Endothelial cell of umbilical vein (primary cell): ENCODE measurements around the gene SLC22A17. TPM values are rescaled to one million over a fixed set of nuclear protein-coding genes. Genes with fewer than 3 reads are reported as not detected.

Source experiments
- BruUV-seq: library from RNA; stranded (reverse); fragments of 400-500 nt; replicated peaks from 2 replicates; lab custom pipeline; 2021; lab: Mats Ljungman, UMichigan
- CTCF ChIA-PET: fragments of 300-600, 350-600 bp; sonication (Branson Sonifier 250); formaldehyde crosslinking; loops from one replicate; lab custom pipeline; 2021; ENCODE audit warnings: antibody characterized with exemption, inconsistent platforms; lab: Charles Lee
- POLR2A ChIA-PET: fragments of 300-600, 350-600 bp; sonication (Branson Sonifier 250); formaldehyde crosslinking; loops from one replicate; lab custom pipeline; 2021; ENCODE audit warnings: antibody characterized with exemption, inconsistent platforms; lab: Charles Lee
- DNase-seq: peaks from one replicate; pipeline ENCODE4 v3.0.0-alpha.2; 2011; ENCODE audit warnings: low read depth, low spot score
- FAIRE-seq: peaks from 2 replicates; lab custom pipeline; 2011; peaks lifted over from hg19 to GRCh38; lab: Jason Lieb, UNC
- H2AFZ ChIP-seq: 2 replicates; pipeline ENCODE4 v1.6.0; 2012; ENCODE audit warnings: low read depth, low read length, control low read depth, inconsistent platforms
- H3K27ac ChIP-seq: 2 replicates; pipeline ENCODE4 v1.5.1; 2011; ENCODE audit warnings: low read depth, mild to moderate bottlenecking, control low read depth, low read length, moderate library complexity; ENCODE audit not compliant: insufficient read depth
- H3K27me3 ChIP-seq, 2 experiments: 2 replicates each; pipeline versions ENCODE4 v1.6.0 to v1.6.1; 2011; ENCODE audit warnings: low read length in 2 of 2, mixed read lengths in 1 of 2; ENCODE audit not compliant: control insufficient read depth in 2 of 2, insufficient read depth in 2 of 2
- H3K36me3 ChIP-seq, 2 experiments: 2 replicates in 1 of 2; 3 replicates in 1 of 2; pipeline ENCODE4 v1.5.1; 2011; ENCODE audit warnings: low read length in 2 of 2, mild to moderate bottlenecking in 1 of 2, moderate library complexity in 1 of 2; ENCODE audit not compliant: control insufficient read depth in 2 of 2, insufficient read depth in 2 of 2; ENCODE audit errors: extremely low read depth in 1 of 2
- H3K4me1 ChIP-seq: 3 replicates; pipeline ENCODE4 v1.5.1; 2011; ENCODE audit warnings: mild to moderate bottlenecking, low read length; ENCODE audit not compliant: control insufficient read depth, insufficient read depth; ENCODE audit errors: extremely low read depth
- H3K4me2 ChIP-seq: 2 replicates; pipeline ENCODE4 v1.6.1; 2011; ENCODE audit warnings: low read length, control low read depth, mixed read lengths; ENCODE audit not compliant: insufficient read depth
- H3K4me3 ChIP-seq, 3 experiments: fragments of 200-600 bp in 1 of 3; sonication (generic), shearing (Covaris generic) in 1 of 3; replicated peaks in 1 of 3; 2 replicates each; pipeline ENCODE4 v1.5.1; 2011 to 2016; ENCODE audit warnings: control low read depth in 3 of 3, low read length in 3 of 3, mild to moderate bottlenecking in 2 of 3, inconsistent platforms in 1 of 3, low read depth in 1 of 3, moderate library complexity in 1 of 3; ENCODE audit not compliant: insufficient read depth in 1 of 3
- H3K79me2 ChIP-seq: 2 replicates; pipeline ENCODE4 v1.6.0; 2012; ENCODE audit warnings: low read length, inconsistent platforms; ENCODE audit not compliant: control insufficient read depth, insufficient read depth
- H3K9ac ChIP-seq: replicated peaks from 2 replicates; pipeline ENCODE3; 2011; ENCODE audit warnings: low read length, control low read depth; ENCODE audit not compliant: insufficient read depth; ENCODE audit errors: extremely low read depth
- H3K9me1 ChIP-seq: replicated peaks from 3 replicates; pipeline ENCODE4 v1.6.0; 2011; ENCODE audit warnings: mild to moderate bottlenecking, low read length; ENCODE audit not compliant: control insufficient read depth, insufficient read depth; ENCODE audit errors: extremely low read depth
- H3K9me3 ChIP-seq: replicated peaks from 2 replicates; pipeline ENCODE4 v1.5.1; 2012; ENCODE audit warnings: low read length, inconsistent platforms; ENCODE audit not compliant: control insufficient read depth, insufficient read depth
- H4K20me1 ChIP-seq: replicated peaks from 2 replicates; pipeline ENCODE3; 2011; ENCODE audit warnings: mild to moderate bottlenecking, low read length; ENCODE audit not compliant: control insufficient read depth, insufficient read depth; ENCODE audit errors: extremely low read depth
- EZH2 ChIP-seq: IDR thresholded peaks from 2 replicates; pipeline ENCODE4 v1.6.1; 2012; ENCODE audit warnings: borderline replicate concordance, low read depth, mild to moderate bottlenecking, moderate library complexity, low read length, inconsistent platforms; ENCODE audit not compliant: severe bottlenecking
- FOS ChIP-seq: IDR thresholded peaks from 2 replicates; pipeline ENCODE4 v1.6.1; 2011; ENCODE audit warnings: mild to moderate bottlenecking, low read length, moderate library complexity, borderline replicate concordance; ENCODE audit not compliant: insufficient read depth
- GATA2 ChIP-seq: IDR thresholded peaks from 2 replicates; pipeline ENCODE4 v1.7.0; 2011; ENCODE audit warnings: low read depth, mild to moderate bottlenecking, moderate library complexity, mixed read lengths, low read length; ENCODE audit not compliant: insufficient read length, insufficient read depth
- JUN ChIP-seq: IDR thresholded peaks from 2 replicates; pipeline ENCODE4 v1.6.1; 2011; ENCODE audit warnings: borderline replicate concordance, low read depth; ENCODE audit not compliant: insufficient read length, insufficient read depth
- MYC ChIP-seq: IDR thresholded peaks from one replicate; pipeline ENCODE4 v1.6.1; 2011; ENCODE audit warnings: mild to moderate bottlenecking, low read depth, low read length
- POLR2A ChIP-seq: IDR thresholded peaks from 2 replicates; pipeline ENCODE4 v1.6.1; 2012; ENCODE audit warnings: low read depth, mild to moderate bottlenecking, control low read depth, low read length
- POLR2AphosphoS5 ChIP-seq: IDR thresholded peaks from 2 replicates; pipeline ENCODE4 v1.6.1; 2012; ENCODE audit warnings: low read depth, mild to moderate bottlenecking, control low read depth, low read length, moderate library complexity; ENCODE audit not compliant: insufficient read depth
- dilution Hi-C: fragments of 300-500 bp; cut with MboI; formaldehyde crosslinking; loops from one replicate; pipeline ENCODE4 v1.15.0; 2019; ENCODE audit warnings: low sequenced_read_pairs; ENCODE audit not compliant: extremely low pct_ligation_motif_present
- intact Hi-C: fragments of 100-400 bp; cut with micrococcal nuclease; formaldehyde crosslinking; loops from one replicate; pipeline ENCODE4 v1.10.0; 2022
- polyA plus RNA-seq, 4 experiments: library from polyadenylated mRNA; depleted of rRNA in 3 of 4; stranded (reverse) in 3 of 4; unstranded in 1 of 4; fragments of >200 nt; gene quantifications; 2 replicates each; pipeline versions ENCODE4 v1.2.1 to v1.2.3, GENCODE V29; 2011 to 2012; ENCODE audit warnings: missing spikeins in 1 of 4
- total RNA-seq: library from RNA; stranded (reverse); gene quantifications from 2 replicates; pipeline ENCODE4 v1.2.3, GENCODE V29; 2021
- TF ChIP-seq, protein P1 (sequence below), 2 donors: IDR thresholded peaks; 1 replicate in 1 of 2; 2 replicates in 1 of 2; pipeline ENCODE4 v1.5.1; 2011; ENCODE audit warnings: low read length in 2 of 2, mild to moderate bottlenecking in 2 of 2, moderate library complexity in 2 of 2, control low read depth in 1 of 2, inconsistent platforms in 1 of 2, low read depth in 1 of 2; ENCODE audit not compliant: insufficient read depth in 1 of 2; ENCODE audit errors: extremely low read depth in 1 of 2

The SLC22A17 gene
- total and polyA plus RNA-seq, 2 donors (not counting 3 experiments of a cell fraction or from before 2014, with no cell fraction given) = 2.9 to 4.6 TPM

DNA sequence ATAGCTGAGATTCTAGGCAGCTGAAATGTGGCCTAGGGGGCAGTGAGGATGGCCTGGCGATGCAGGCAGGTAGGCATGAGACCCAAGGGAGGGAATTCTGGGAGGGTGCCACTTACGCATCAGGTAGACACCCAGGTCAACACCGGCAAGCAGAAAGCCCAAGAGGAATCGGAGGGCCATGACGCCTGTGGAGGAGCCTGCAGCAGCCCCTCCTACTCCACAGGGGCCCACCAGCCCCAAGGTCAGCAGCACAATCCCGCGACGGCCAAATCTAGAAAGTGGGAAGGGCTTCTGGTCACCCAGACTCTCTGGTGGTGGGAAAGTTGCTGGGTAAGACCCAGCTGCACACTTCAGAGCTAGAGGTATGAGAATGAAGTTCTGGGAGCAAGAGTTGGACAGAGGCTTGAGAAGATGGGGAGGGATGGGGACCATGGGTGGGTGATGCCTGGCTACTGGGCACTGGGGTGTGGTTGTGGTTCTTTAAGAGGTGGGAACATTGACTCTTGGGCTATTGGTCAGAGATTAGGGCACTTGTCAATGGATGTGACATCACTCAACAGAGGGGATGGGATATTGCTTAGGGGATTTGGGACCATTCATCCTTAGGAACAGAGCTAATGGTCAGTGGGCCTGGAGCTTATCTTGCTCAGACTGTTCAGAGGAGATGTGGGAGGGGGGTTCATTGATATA is 3.4 kb downstream of the SLC22A17 start:
- peaks cover 32 to 34% of the 10 kb centered on the region in 2 experiments for H3K27me3 ChIP-seq
- H3K4me2 ChIP-seq = no peak overlapping the region
- H3K9ac ChIP-seq = no peak overlapping the region
- ChIA-PET POLR2A (no interaction called here), CTCF (no interaction called here)
- H3K27ac ChIP-seq = no peak overlapping the region
- no peaks in the 10 kb centered on the region for H3K79me2 ChIP-seq
- no peaks in the 10 kb centered on the region for H3K36me3 ChIP-seq
- H3K9me1 ChIP-seq = no peaks in the 10 kb centered on the region
- no peak for FAIRE-seq
- no peak for DNase-seq
- H3K9me3 ChIP-seq = no peaks in the 10 kb centered on the region
- H4K20me1 ChIP-seq = no peaks in the 10 kb centered on the region
- no peak overlapping the region for H2AFZ ChIP-seq
- dilution Hi-C loops = no loop called here
- no TSS peak for BruUV-seq
- H3K4me1 ChIP-seq = no peaks in the 10 kb centered on the region
- intact Hi-C loops = no loop called here
- H3K4me3 ChIP-seq = no peak overlapping the region
- TF ChIP-seq JUN (no peak), POLR2A (no peak), EZH2 (no peak), POLR2AphosphoS5 (no peak), MYC (no peak), FOS (no peak), GATA2 (no peak)
- TF ChIP-seq, protein P1, sequence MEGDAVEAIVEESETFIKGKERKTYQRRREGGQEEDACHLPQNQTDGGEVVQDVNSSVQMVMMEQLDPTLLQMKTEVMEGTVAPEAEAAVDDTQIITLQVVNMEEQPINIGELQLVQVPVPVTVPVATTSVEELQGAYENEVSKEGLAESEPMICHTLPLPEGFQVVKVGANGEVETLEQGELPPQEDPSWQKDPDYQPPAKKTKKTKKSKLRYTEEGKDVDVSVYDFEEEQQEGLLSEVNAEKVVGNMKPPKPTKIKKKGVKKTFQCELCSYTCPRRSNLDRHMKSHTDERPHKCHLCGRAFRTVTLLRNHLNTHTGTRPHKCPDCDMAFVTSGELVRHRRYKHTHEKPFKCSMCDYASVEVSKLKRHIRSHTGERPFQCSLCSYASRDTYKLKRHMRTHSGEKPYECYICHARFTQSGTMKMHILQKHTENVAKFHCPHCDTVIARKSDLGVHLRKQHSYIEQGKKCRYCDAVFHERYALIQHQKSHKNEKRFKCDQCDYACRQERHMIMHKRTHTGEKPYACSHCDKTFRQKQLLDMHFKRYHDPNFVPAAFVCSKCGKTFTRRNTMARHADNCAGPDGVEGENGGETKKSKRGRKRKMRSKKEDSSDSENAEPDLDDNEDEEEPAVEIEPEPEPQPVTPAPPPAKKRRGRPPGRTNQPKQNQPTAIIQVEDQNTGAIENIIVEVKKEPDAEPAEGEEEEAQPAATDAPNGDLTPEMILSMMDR (IDR thresholded peaks at IDR 0.05; ENCODE audit: extremely low read depth in 1 of 2, insufficient read depth in 1 of 2, low read depth in 1 of 2, low read length in 2 of 2) = no peak
